Smooth muscle cell (in vitro differentiated cells): ENCODE measurements around the gene FOXO6. TPM values are rescaled to one million over a fixed set of nuclear protein-coding genes. Genes with fewer than 3 reads are reported as not detected.
A peak's percentile ranks its signal among the peaks of the same experiment; 100 is the strongest.

Experiments used
- DNase-seq: peaks from one replicate; lab custom pipeline; 2025; ENCODE audit not compliant: unreplicated experiment; lab: John Stamatoyannopoulos, UW
- H2AFZ ChIP-seq: fragments of 200-600 bp; sonication (generic); 2 replicates; pipeline ENCODE4 v1.6.0; 2016; ENCODE audit warnings: antibody characterized with exemption, low read depth, mild to moderate bottlenecking
- H3F3A ChIP-seq: fragments of 200-600 bp; sonication (generic); 2 replicates; pipeline ENCODE4 v1.6.0; 2017; ENCODE audit warnings: antibody characterized with exemption, low read depth
- H3K27ac ChIP-seq: fragments of 200-600 bp; sonication (generic); 2 replicates; pipeline ENCODE4 v1.5.1; 2016; ENCODE audit warnings: low read depth, mild to moderate bottlenecking
- H3K27me3 ChIP-seq: fragments of 200-600 bp; sonication (generic); 2 replicates; pipeline ENCODE4 v1.6.1; 2016; ENCODE audit warnings: low read depth, mild to moderate bottlenecking
- H3K36me3 ChIP-seq: fragments of 200-600 bp; sonication (generic); 2 replicates; pipeline ENCODE4 v1.5.1; 2016; ENCODE audit warnings: low read depth
- H3K4me1 ChIP-seq: fragments of 200-600 bp; sonication (generic); 2 replicates; pipeline ENCODE4 v1.5.1; 2016; ENCODE audit warnings: low read depth
- H3K4me2 ChIP-seq: fragments of 200-600 bp; sonication (generic); 2 replicates; pipeline ENCODE4 v1.6.0; 2016; ENCODE audit warnings: mild to moderate bottlenecking
- H3K4me3 ChIP-seq: fragments of 200-600 bp; sonication (generic); 2 replicates; pipeline ENCODE4 v1.5.1; 2016; ENCODE audit warnings: mild to moderate bottlenecking
- H3K79me2 ChIP-seq: fragments of 200-600 bp; sonication (generic); 2 replicates; pipeline ENCODE4 v1.6.0; 2016; ENCODE audit warnings: low read depth, mild to moderate bottlenecking
- H3K9ac ChIP-seq: fragments of 200-600 bp; sonication (generic); 2 replicates; pipeline ENCODE4 v1.6.0; 2016; ENCODE audit warnings: low read depth
- H3K9me3 ChIP-seq: fragments of 200-600 bp; sonication (generic); replicated peaks from 2 replicates; pipeline ENCODE4 v1.5.1; 2016; ENCODE audit warnings: low read depth
- H4K20me1 ChIP-seq: fragments of 200-600 bp; sonication (generic); 2 replicates; pipeline ENCODE4 v1.6.0; 2016; ENCODE audit warnings: low read depth
- CTCF ChIP-seq: fragments of 200-600 bp; sonication (generic); IDR thresholded peaks from 2 replicates; pipeline ENCODE4 v1.5.1; 2017; ENCODE audit warnings: borderline replicate concordance, mild to moderate bottlenecking, antibody characterized with exemption; ENCODE audit not compliant: insufficient read depth, poor library complexity, severe bottlenecking
- WGBS: methylation state at CpG from one replicate; pipeline ENCODE4 v1.1.7; 2016; ENCODE audit warnings: low lambda C conversion rate; 5-methylcytosine and 5-hydroxymethylcytosine counted together
- polyA plus RNA-seq: library from polyadenylated mRNA; unstranded; fragments of >200 nt; fragmentation: Nextera tagmentation; extraction: Ambion mirVana; gene quantifications from 2 replicates; pipeline ENCODE4 v1.2.1, GENCODE V29; 2016
- total RNA-seq: library from RNA; depleted of rRNA; stranded (reverse); fragments of >200 nt; gene quantifications from 2 replicates; pipeline ENCODE4 v1.2.3, GENCODE V29; 2014

The FOXO6 gene
- total and polyA plus RNA-seq, 2 experiments from 2014 or later = 0.85 to 1.7 TPM

DNA sequence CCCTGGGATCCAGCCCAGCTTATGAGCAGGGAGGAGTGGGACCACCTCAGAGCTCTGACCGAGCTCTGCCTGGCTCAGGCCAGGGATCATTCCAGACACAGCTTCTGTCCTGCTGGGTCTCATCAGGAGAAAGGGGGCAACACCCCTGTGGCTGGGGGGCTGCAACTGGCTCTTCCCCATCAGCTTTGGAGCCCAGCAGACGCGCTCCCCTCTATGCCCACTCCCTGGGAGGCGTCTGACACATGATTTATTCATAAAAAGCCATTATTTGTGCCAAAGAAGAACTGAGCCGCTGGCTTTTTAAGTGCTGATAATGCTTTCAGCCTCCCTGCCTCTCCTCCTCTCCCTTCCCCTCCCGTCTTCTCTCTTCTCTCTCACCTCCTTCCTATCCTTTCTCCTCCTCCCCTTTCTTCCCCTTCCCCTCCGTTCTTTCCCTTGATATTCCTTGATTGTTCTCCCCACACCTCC, 25.0 kb downstream of the FOXO6 start:
- WGBS = 69% methylated on average over 7 of the region's 7 CpGs
- TF ChIP-seq CTCF = no peak
- no peak overlapping the region for H2AFZ ChIP-seq
- H3F3A ChIP-seq = peaks cover 4% of the 10 kb centered on the region
- no peak overlapping the region for H3K27ac ChIP-seq
- DNase-seq = no peak
- no peaks in the 10 kb centered on the region for H4K20me1 ChIP-seq
- H3K9me3 ChIP-seq = no peaks in the 10 kb centered on the region
- no peak overlapping the region for H3K9ac ChIP-seq
- H3K36me3 ChIP-seq = no peaks in the 10 kb centered on the region
- peaks cover 20% of the 10 kb centered on the region for H3K27me3 ChIP-seq
- no peaks in the 10 kb centered on the region for H3K79me2 ChIP-seq
- peaks cover 26% of the 10 kb centered on the region for H3K4me1 ChIP-seq
- no peak overlapping the region for H3K4me3 ChIP-seq
- H3K4me2 ChIP-seq = no peak overlapping the region

DNA sequence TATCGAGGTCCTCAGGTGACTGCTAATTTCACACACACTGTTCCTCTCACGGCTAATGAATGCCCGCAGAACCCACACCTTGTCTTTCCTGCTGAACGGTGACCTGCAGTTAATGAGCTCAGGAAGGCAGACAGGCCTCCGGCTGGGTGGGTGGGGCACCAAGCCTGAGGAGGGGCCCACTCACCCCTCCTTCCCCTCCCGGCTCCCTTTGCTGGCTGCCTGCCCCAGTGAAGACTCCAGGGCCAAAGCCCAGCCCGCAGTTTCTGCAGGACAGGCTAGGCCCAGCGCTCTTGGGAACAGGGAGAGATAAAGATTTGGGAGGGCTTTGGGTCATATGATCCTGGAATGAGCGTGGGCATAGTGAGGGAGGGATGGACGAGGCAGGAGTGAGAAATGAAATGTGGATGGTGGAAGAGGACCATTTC, 26.4 kb downstream of the FOXO6 start:
- H3K36me3 ChIP-seq = no peaks in the 10 kb centered on the region
- no peak overlapping the region for H2AFZ ChIP-seq
- no peak overlapping the region for H3K27ac ChIP-seq
- H3K4me2 ChIP-seq = no peak overlapping the region
- 10% methylated on average over 10 of the region's 10 CpGs for WGBS
- TF ChIP-seq CTCF = no peak
- H3F3A ChIP-seq = peaks cover 4% of the 10 kb centered on the region
- H3K79me2 ChIP-seq = no peaks in the 10 kb centered on the region
- H3K4me1 ChIP-seq = peaks cover 23% of the 10 kb centered on the region
- peak; percentile 19 for DNase-seq
- H3K27me3 ChIP-seq = peaks cover 19% of the 10 kb centered on the region
- H3K4me3 ChIP-seq = no peak overlapping the region
- no peaks in the 10 kb centered on the region for H3K9me3 ChIP-seq
- no peaks in the 10 kb centered on the region for H4K20me1 ChIP-seq
- no peak overlapping the region for H3K9ac ChIP-seq

- no peak for DNase-seq
- TF ChIP-seq CTCF = no peak
- H3K9me3 ChIP-seq = no peaks in the 10 kb centered on the region
- 79% methylated on average over 6 of the region's 6 CpGs for WGBS
- no peaks in the 10 kb centered on the region for H4K20me1 ChIP-seq
- H3K4me1 ChIP-seq = peaks cover 15% of the 10 kb centered on the region
- H3K79me2 ChIP-seq = no peaks in the 10 kb centered on the region
- H3K27ac ChIP-seq = no peak overlapping the region
- H3K4me2 ChIP-seq = no peak overlapping the region
- H3F3A ChIP-seq = peaks cover 4% of the 10 kb centered on the region
- no peak overlapping the region for H3K9ac ChIP-seq
- H3K4me3 ChIP-seq = no peak overlapping the region
- H3K27me3 ChIP-seq = peaks cover 10% of the 10 kb centered on the region
- H2AFZ ChIP-seq = no peak overlapping the region
- H3K36me3 ChIP-seq = no peaks in the 10 kb centered on the region
These were observed 27.3 kb downstream of the FOXO6 start for GRCh38 chr1:41388510-41388909.

- Histone ChIP-seq H3K4me2 (no peak overlapping the region), H3K36me3 (no peaks in the 10 kb centered on the region), H3F3A (peaks cover 4% of the 10 kb centered on the region), H3K79me2 (no peaks in the 10 kb centered on the region), H3K9ac (no peak overlapping the region), H4K20me1 (no peaks in the 10 kb centered on the region), H2AFZ (no peak overlapping the region), H3K4me1 (peaks cover 11% of the 10 kb centered on the region), H3K27me3 (peaks cover 5% of the 10 kb centered on the region), H3K27ac (no peak overlapping the region), H3K4me3 (no peak overlapping the region), H3K9me3 (no peaks in the 10 kb centered on the region)
- DNase-seq = no peak
- 85% methylated on average over 2 of the region's 2 CpGs for WGBS
- TF ChIP-seq CTCF = no peak
These were observed 27.8 kb downstream of the FOXO6 start for GRCh38 chr1:41389009-41389408.
